NT2/D1 (cell line): ENCODE results near the gene CCL14.

Experiments used
- SUZ12 ChIP-seq: IDR thresholded peaks from 2 replicates; pipeline ENCODE4 v1.6.1; 2011; ENCODE audit not compliant: insufficient read length, insufficient read depth; ENCODE audit errors: extremely low read depth
- YY1 ChIP-seq: IDR thresholded peaks from 2 replicates; pipeline ENCODE4 v1.6.1; 2011; ENCODE audit not compliant: insufficient read length, insufficient read depth

- no peak for TF ChIP-seq YY1
- no peak for TF ChIP-seq SUZ12
These were observed 4.5 kb upstream of the CCL14 start for GRCh38 chr17:35991075-35991474.
